H9 (cell line): ENCODE results near the gene TMEM184B. TPM values are rescaled to one million over a fixed set of nuclear protein-coding genes. Genes with fewer than 3 reads are reported as not detected.

Experiments
- DNase-seq: peaks from one replicate; pipeline ENCODE4 v3.0.0-alpha.2; 2017
- H2AFZ ChIP-seq: one replicate; pipeline ENCODE4 v1.6.1; 2013; ENCODE audit warnings: mild to moderate bottlenecking, low read length, control low read depth, moderate library complexity
- H2AK5ac ChIP-seq: 2 replicates; pipeline ENCODE4 v1.6.1; 2013; ENCODE audit warnings: low read length, control low read depth, mixed read lengths; ENCODE audit not compliant: insufficient read length
- H2BK120ac ChIP-seq: one replicate; pipeline ENCODE4 v1.6.1; 2013; ENCODE audit warnings: low read depth, mild to moderate bottlenecking, low read length, control low read depth, inconsistent platforms; ENCODE audit not compliant: poor library complexity, severe bottlenecking
- H2BK12ac ChIP-seq: 2 replicates; pipeline ENCODE4 v1.6.1; 2013; ENCODE audit warnings: low read length, control low read depth, mixed read lengths, low read depth; ENCODE audit not compliant: insufficient read length
- H2BK15ac ChIP-seq: 2 replicates; pipeline ENCODE4 v1.6.1; 2013; ENCODE audit warnings: low read depth, low read length, control low read depth
- H2BK20ac ChIP-seq: one replicate; pipeline ENCODE4 v1.6.1; 2013; ENCODE audit warnings: low read depth, mild to moderate bottlenecking, low read length, control low read depth, inconsistent platforms; ENCODE audit not compliant: poor library complexity, severe bottlenecking
- H2BK5ac ChIP-seq: 2 replicates; pipeline ENCODE4 v1.6.1; 2013; ENCODE audit warnings: low read length, control low read depth, mixed read lengths; ENCODE audit not compliant: insufficient read length
- H3K14ac ChIP-seq: 2 replicates; pipeline ENCODE4 v1.6.1; 2013; ENCODE audit warnings: low read length, control low read depth; ENCODE audit not compliant: insufficient read depth
- H3K18ac ChIP-seq: 2 replicates; pipeline ENCODE4 v1.6.1; 2013; ENCODE audit warnings: low read depth, mild to moderate bottlenecking, mixed read lengths, low read length, control low read depth; ENCODE audit not compliant: insufficient read length
- H3K23ac ChIP-seq: 2 replicates; pipeline ENCODE4 v1.6.1; 2013; ENCODE audit warnings: low read length, control low read depth, mixed read lengths, low read depth; ENCODE audit not compliant: insufficient read length
- H3K23me2 ChIP-seq: 2 replicates; pipeline ENCODE4 v1.6.1; 2013; ENCODE audit warnings: low read depth, mild to moderate bottlenecking, mixed read lengths, low read length, control low read depth; ENCODE audit not compliant: insufficient read length, poor library complexity, severe bottlenecking
- H3K27ac ChIP-seq: 2 replicates; pipeline ENCODE4 v1.5.1; 2013; ENCODE audit warnings: low read length, control low read depth, mixed read lengths, low read depth; ENCODE audit not compliant: insufficient read length
- H3K27me3 ChIP-seq: 2 replicates; pipeline ENCODE4 v1.6.1; 2013; ENCODE audit warnings: low read length, control low read depth, inconsistent platforms; ENCODE audit not compliant: insufficient read depth
- H3K4ac ChIP-seq: 2 replicates; pipeline ENCODE4 v1.6.1; 2013; ENCODE audit warnings: low read depth, mild to moderate bottlenecking, control low read depth, inconsistent platforms, low read length, moderate library complexity
- H3K4me1 ChIP-seq: 2 replicates; pipeline ENCODE4 v1.6.1; 2013; ENCODE audit warnings: low read length, control low read depth, inconsistent platforms; ENCODE audit not compliant: insufficient read depth
- H3K4me2 ChIP-seq: 2 replicates; pipeline ENCODE4 v1.6.1; 2013; ENCODE audit warnings: low read length, control low read depth, mixed read lengths; ENCODE audit not compliant: insufficient read length, insufficient read depth
- H3K56ac ChIP-seq: 2 replicates; pipeline ENCODE4 v1.6.1; 2013; ENCODE audit warnings: low read depth, mild to moderate bottlenecking, mixed read lengths, low read length, control low read depth; ENCODE audit not compliant: insufficient read length
- H3K79me1 ChIP-seq: 2 replicates; pipeline ENCODE4 v1.6.1; 2013; ENCODE audit warnings: low read depth, mild to moderate bottlenecking, moderate library complexity, low read length, control low read depth, inconsistent platforms; ENCODE audit not compliant: insufficient read depth, poor library complexity, severe bottlenecking
- H3K79me2 ChIP-seq: 2 replicates; pipeline ENCODE4 v1.6.1; 2013; ENCODE audit warnings: low read length, control low read depth, inconsistent platforms; ENCODE audit not compliant: insufficient read depth
- H3K9ac ChIP-seq: 2 replicates; pipeline ENCODE4 v1.6.1; 2013; ENCODE audit warnings: low read length, control low read depth, mixed read lengths; ENCODE audit not compliant: insufficient read length; ENCODE audit errors: extremely low read depth
- H3K9me3 ChIP-seq: one replicate; pipeline ENCODE4 v1.6.1; 2013; ENCODE audit warnings: low read depth, low read length, inconsistent platforms; ENCODE audit not compliant: control insufficient read depth
- H3T11ph ChIP-seq: one replicate; pipeline ENCODE4 v1.6.1; 2013; ENCODE audit warnings: mild to moderate bottlenecking, low read length, control low read depth, inconsistent platforms
- H4K20me1 ChIP-seq: one replicate; pipeline ENCODE4 v1.6.1; 2013; ENCODE audit not compliant: control insufficient read depth, insufficient read length, insufficient read depth
- H4K5ac ChIP-seq: 2 replicates; pipeline ENCODE4 v1.6.1; 2013; ENCODE audit warnings: low read depth, mild to moderate bottlenecking, mixed read lengths, low read length, control low read depth; ENCODE audit not compliant: insufficient read length
- H4K8ac ChIP-seq: replicated peaks from 2 replicates; pipeline ENCODE4 v1.6.1; 2013; ENCODE audit warnings: low read length, control low read depth, mixed read lengths, low read depth; ENCODE audit not compliant: insufficient read length
- H4K91ac ChIP-seq: 2 replicates; pipeline ENCODE4 v1.6.1; 2013; ENCODE audit warnings: low read depth, mild to moderate bottlenecking, moderate library complexity, mixed read lengths, low read length, control low read depth; ENCODE audit not compliant: insufficient read length
- H3K27ac Mint-ChIP-seq, 3 experiments: 2 replicates in 2 of 3; 3 replicates in 1 of 3; pipeline ENCODE4 v1.8.0; 2020 to 2021; ENCODE audit warnings: mixed read lengths in 3 of 3, mild to moderate bottlenecking in 1 of 3, moderate library complexity in 1 of 3
- H3K27me3 Mint-ChIP-seq: 2 replicates; pipeline ENCODE4 v1.8.0; 2021; ENCODE audit warnings: low read depth, mild to moderate bottlenecking, moderate library complexity, mixed read lengths
- H3K36me3 Mint-ChIP-seq, 3 experiments: 2 replicates in 2 of 3; 3 replicates in 1 of 3; pipeline ENCODE4 v1.8.0; 2020 to 2021; ENCODE audit warnings: low read depth in 3 of 3, mixed read lengths in 3 of 3; ENCODE audit not compliant: insufficient read depth in 1 of 3
- H3K4me1 Mint-ChIP-seq, 2 experiments: 2 replicates each; pipeline ENCODE4 v1.8.0; 2020; ENCODE audit warnings: mixed read lengths in 2 of 2
- H3K4me3 Mint-ChIP-seq, 2 experiments: 2 replicates in 1 of 2; 3 replicates in 1 of 2; pipeline ENCODE4 v1.8.0; 2020 to 2021; ENCODE audit warnings: mild to moderate bottlenecking in 2 of 2, mixed read lengths in 2 of 2, moderate library complexity in 1 of 2
- H3K9me3 Mint-ChIP-seq, 2 experiments: 2 replicates in 1 of 2; 3 replicates in 1 of 2; pipeline ENCODE4 v1.8.0; 2020; ENCODE audit warnings: mild to moderate bottlenecking in 2 of 2, mixed read lengths in 2 of 2, moderate library complexity in 1 of 2
- CTCF ChIP-seq: fragments of 200-600 bp; sonication (generic); conservative IDR thresholded peaks from 3 replicates; pipeline ENCODE4 v1.8.0; 2021; ENCODE audit warnings: antibody characterized with exemption, mild to moderate bottlenecking
- WGBS: extraction: QIAGEN DNeasy Blood & Tissue Kit; methylation state at CpG from one replicate; pipeline ENCODE4 v1.1.7; 2013; ENCODE audit warnings: missing lambda C conversion rate, low lambda C conversion rate, mixed read lengths; ENCODE audit not compliant: insufficient read length; ENCODE audit errors: extremely low coverage; 5-methylcytosine and 5-hydroxymethylcytosine counted together
- total RNA-seq: library from RNA; stranded (reverse); gene quantifications from 2 replicates; pipeline ENCODE4 v1.2.1, GENCODE V29; 2021

Gene TMEM184B
- total RNA-seq, 1 experiment from 2014 or later: 58.5 TPM

GRCh38 chr22:38205261-38206128, 67.3 kb downstream of the TMEM184B start:
- H2BK5ac ChIP-seq: no peak overlapping the region
- no peak overlapping the region for H4K91ac ChIP-seq
- no peak overlapping the region for H3K56ac ChIP-seq
- WGBS: no CpG with 5 or more reads among the region's 15 CpGs
- no peak overlapping the region for H3K14ac ChIP-seq
- H3K18ac ChIP-seq: no peak overlapping the region
- H3K4me2 ChIP-seq: no peak overlapping the region
- peak; percentile 23 for DNase-seq
- no peak overlapping the region for H2BK20ac ChIP-seq
- no peak overlapping the region for H3K4ac ChIP-seq
- no peak overlapping the region for H4K8ac ChIP-seq
- H3T11ph ChIP-seq: no peak overlapping the region
- H4K5ac ChIP-seq: no peak overlapping the region
- H3K4me3 Mint-ChIP-seq: no peak overlapping the region
- no peaks in the 10 kb centered on the region for H3K36me3 Mint-ChIP-seq
- no peak overlapping the region for H2AK5ac ChIP-seq
- TF ChIP-seq CTCF: no peak
- H3K4me1 ChIP-seq: no peaks in the 10 kb centered on the region; the same call in 1 of the 2 replicates
- H3K9me3 ChIP-seq: no peaks in the 10 kb centered on the region
- H3K27ac ChIP-seq: no peak overlapping the region
- H3K9me3 Mint-ChIP-seq: no peaks in the 10 kb centered on the region; a peak in 1 of 5 replicates
- H2AFZ ChIP-seq: no peak overlapping the region
- no peak overlapping the region for H2BK120ac ChIP-seq
- no peak overlapping the region for H2BK12ac ChIP-seq
- H3K27me3 Mint-ChIP-seq: peaks cover 29% of the 10 kb centered on the region
- no peaks in the 10 kb centered on the region for H3K79me1 ChIP-seq
- no peak overlapping the region for H3K23ac ChIP-seq
- H2BK15ac ChIP-seq: no peak overlapping the region
- no peak overlapping the region for H3K27ac Mint-ChIP-seq
- no peaks in the 10 kb centered on the region; the same call in 1 of the 2 replicates for H3K79me2 ChIP-seq
- no peak overlapping the region for H3K9ac ChIP-seq
- no peaks in the 10 kb centered on the region for H4K20me1 ChIP-seq
- peaks cover 16 to 20% of the 10 kb centered on the region in 2 experiments for H3K4me1 Mint-ChIP-seq
- no peaks in the 10 kb centered on the region for H3K27me3 ChIP-seq
- H3K23me2 ChIP-seq: peaks cover 15% of the 10 kb centered on the region
